ENCODE data around the gene DPM3.

The DPM3 gene

DNA sequence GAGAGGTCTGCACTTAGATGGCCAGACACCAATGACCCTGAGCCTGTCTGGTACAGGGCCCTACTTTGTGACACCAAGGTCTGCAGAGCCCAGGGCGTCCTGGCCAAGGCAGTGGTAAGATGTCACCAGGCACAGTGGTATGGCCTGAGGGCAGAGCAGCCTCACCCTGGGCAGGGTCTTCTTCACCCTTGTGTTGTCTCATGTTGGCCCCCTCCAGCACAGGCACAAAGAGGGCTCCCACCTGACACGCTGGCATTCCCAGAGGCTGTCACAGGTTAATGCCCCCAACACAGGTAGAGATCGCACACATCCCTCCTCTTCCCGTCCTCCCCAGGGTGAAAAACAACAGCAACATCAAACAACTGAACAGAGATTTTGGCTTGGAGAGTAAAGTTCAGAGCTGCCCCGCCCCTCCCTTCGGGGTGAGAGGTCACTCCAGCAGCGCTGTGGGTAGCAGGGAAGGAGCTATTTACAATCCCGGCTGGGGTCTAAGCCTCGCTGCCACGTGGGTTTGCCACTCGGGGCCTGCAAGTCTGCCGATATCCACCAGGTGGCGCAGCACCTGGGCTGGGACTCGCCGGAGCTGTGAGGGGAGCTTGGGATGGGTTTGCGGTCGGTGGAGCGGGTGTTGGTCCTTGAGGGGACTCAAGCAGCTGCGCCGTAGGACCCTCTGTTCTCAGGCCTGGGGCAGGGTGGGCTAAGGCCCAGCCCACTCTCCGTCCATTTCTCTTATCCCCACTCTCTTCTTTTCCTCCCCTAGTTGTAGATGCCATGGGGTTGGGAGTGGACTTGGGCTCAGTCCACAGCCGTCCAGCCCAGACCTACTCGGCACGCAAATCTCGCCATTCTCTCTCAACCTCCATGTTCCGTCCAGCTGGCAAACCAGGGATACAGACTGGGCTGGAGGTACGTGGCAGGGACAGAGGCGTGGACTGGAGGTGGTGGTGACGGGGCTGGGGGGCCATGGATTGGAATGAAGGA, 49.0 kb downstream of the DPM3 start:
- DNase-seq, result no peak

Data from GOT3 (cell line).